SH-SY5Y (cell line): Measurements from ENCODE around the gene GFI1.

ENCODE experiments used
- GATA2 ChIP-seq: IDR thresholded peaks from 2 replicates; pipeline ENCODE4 v1.6.1; 2011; ENCODE audit warnings: mild to moderate bottlenecking, low read depth, low read length
- GATA3 ChIP-seq: IDR thresholded peaks from 2 replicates; pipeline ENCODE4 v1.6.1; 2011; ENCODE audit warnings: low read depth, mild to moderate bottlenecking, low read length, moderate library complexity

The GFI1 gene

DNA sequence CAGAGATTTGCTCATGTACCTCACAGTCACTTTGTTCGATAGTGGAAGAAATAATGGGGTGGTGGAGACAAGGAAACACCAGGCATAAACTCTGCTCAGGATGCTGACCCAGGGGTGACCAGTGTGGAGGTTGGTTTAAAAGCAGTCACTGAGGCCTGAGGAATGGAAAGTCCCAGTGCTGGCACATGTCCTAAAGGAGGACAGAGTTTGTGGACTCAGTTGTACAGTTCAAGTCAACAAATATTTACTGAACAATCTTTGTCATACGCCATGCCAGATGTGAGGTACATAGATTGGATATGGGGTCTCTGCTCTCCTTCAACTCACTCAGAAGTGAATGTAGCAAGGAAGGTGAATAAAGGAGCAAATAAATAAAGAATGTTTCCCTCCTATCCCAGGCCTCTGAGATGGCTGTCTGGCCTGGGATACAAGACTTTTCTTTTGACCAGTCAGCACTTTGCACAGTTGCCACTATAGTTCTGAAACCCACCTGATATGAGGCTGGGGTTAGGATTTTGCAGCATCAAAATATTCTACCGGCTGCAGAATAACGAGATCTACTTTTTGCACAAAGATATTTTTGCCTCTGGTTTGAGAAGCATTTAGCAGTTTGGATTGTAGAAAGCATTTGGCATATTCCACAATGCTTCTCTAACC, 7.9 kb upstream of the GFI1 start:
- no peak for TF ChIP-seq GATA2
- TF ChIP-seq GATA3, result no peak

DNA sequence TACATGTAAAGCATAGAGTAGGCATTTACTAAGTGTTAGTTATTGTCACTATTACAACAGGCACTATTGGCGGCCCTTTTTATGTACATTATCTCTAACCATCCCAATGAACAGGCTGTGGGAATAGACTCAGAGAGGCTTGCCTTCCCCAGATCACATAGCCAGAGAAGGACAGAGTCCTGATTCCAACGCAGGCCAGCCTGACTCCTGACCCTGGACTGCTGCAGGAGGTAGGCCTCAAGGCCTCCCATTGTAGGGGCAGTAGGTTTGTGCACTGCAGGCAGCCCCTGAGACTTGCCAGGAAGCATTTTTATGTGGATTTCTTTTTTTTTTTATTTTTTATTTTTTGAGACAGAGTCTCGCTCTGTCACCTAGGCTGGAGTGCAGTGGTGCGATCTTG, 6.4 kb upstream of the GFI1 start:
- TF ChIP-seq GATA3 (no peak), GATA2 (no peak)

DNA sequence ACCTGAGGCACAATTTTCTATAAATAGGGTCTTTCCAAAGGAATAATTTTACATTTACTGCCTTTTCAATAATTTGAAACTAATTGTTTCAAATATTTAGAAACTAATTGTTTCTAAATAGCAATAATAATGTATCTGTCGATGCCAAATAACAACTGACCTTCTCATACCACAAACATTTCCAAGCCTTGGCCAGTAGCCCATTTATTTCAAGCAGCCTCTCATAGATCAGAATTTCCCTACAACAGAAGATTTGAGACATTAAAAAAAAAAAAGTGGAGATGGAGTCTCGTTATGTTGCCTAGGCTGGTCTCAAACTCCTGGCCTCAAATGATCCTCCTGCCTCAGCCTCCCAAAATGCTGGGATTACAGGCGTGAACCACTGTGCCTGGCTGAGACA, 2.1 kb upstream of the GFI1 start:
- no peak for TF ChIP-seq GATA3
- TF ChIP-seq GATA2, result no peak

DNA sequence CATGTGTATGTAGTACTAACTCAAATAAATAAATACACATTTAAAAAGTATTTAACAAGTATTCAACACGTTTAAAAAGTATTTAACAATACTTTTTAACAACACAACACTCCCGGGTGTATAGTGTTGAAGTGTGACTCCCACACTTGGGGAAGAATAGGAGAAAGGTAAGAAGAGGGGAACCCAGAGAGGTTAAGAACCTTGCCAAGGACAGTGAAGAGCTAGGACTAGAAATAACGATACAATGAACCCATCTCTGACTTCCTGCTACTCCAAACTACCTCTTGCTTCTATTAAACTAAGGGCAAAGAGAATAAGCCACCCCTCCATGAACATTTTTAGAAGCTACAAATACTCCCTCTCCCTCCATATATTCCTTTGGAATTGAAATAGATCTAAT, 1.7 kb upstream of the GFI1 start:
- TF ChIP-seq GATA3 (no peak), GATA2 (no peak)

DNA sequence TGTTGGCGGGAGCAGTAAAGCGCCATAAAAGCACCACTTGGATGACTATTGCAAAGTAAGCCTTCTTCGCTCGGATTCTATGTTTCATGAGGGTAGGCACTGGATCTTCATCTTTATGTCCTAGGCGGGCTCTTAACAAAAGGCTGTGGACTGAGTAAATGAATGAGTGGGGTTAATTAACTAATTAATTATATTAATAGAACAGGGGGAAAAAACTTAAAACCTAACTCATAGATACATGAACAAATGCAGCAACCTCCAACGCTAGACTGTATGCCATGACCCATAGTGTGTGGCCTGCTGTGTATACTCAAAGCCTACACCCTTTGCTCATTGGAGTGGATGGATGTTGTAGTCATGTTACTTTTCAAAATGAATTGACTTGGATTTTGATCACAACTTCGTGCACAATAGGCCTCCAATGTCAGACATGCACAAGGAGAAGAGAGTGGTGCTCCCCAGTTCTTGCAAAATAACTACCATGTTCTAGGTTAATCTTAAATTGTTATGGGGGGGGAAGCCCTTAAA, 417 bp upstream of the GFI1 start:
- TF ChIP-seq GATA2, result no peak
- no peak for TF ChIP-seq GATA3

DNA sequence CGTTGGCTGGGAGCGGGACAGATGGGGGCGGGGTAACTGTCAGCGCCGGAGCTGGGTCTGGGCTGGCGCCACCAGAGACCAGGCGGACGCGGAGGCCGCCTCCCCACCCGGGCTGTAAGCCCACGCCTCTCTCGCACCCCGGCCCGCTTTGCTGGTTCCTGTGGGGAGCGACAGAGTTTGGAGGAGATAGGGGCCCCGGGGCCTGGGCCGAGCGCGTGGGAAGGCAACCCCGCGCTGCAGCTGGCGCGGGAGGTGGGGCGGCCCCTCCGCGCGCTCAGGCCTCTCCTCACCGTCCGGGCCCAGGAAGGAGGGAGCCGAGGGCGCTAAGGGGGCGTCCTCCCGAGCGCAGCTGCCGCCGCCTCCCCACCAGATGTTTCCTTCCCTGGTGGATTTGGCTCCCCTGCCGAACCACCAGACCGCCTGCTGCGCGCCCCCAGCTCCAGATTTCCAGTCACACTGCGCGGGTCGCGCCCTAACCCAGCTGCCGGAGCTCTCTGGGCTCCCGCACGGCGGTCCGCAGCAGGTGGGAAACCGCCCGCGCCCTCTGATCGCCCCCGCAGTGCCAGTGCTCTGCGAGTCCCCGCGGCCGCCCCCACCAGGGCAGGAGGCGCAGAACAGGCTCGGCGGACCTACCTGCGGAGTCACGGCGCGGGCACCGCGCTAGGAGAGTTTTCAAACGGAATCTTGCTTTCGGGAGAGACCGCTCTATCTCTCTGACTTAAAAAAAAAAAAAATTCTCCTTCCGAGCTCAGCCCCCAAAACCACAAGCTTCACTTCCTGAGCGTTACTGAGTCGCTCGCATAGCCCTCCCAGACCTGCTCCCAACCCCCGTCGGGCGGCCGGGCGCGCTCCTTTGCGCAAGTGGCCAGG, 1.1 kb downstream of the GFI1 start:
- TF ChIP-seq GATA3 (no peak), GATA2 (no peak)

DNA sequence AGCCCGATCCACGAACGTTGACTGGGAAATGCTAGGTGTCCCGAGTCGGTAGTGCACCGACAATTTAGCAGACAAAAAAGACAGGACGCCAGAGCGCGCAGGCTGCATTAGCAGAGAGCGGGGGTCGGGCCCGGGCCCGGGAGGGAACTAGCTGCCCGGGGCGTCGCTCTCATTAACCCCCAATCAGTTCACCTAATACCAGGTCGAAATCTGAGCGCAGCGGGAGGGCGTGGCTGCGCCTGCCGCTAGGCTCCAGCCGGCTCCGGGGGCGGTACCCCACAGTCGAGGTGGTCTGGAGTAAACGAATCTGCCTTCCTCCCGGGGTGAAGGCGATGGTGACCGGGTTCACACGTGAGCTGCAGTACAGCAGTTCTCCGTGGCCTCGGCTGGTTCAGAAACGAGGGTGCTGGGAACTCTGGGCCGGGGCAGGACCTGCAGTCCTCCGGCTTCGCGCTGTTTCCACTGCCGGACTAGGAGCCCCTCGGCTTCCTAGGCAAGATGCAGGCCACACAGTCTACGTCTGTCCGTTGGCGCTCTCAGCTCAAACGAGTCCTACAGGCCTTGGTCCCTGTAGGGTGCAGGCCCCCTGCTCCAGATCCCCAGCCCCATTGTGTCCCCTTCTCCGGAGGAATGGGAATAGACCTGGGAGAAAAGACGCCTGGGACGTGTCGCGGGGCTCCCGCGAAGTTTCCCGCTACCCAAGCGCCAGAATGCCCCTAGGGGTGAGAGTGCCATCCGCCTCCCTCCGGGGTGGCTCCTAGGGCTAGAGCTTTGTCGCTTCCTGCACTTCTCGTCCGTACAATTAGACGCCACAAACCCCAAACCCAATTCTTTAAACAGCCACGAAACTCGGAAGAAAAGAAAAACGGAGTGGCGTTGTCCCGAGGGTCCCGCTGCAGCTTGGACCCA, 2.0 kb downstream of the GFI1 start:
- TF ChIP-seq GATA3 (no peak), GATA2 (no peak)

DNA sequence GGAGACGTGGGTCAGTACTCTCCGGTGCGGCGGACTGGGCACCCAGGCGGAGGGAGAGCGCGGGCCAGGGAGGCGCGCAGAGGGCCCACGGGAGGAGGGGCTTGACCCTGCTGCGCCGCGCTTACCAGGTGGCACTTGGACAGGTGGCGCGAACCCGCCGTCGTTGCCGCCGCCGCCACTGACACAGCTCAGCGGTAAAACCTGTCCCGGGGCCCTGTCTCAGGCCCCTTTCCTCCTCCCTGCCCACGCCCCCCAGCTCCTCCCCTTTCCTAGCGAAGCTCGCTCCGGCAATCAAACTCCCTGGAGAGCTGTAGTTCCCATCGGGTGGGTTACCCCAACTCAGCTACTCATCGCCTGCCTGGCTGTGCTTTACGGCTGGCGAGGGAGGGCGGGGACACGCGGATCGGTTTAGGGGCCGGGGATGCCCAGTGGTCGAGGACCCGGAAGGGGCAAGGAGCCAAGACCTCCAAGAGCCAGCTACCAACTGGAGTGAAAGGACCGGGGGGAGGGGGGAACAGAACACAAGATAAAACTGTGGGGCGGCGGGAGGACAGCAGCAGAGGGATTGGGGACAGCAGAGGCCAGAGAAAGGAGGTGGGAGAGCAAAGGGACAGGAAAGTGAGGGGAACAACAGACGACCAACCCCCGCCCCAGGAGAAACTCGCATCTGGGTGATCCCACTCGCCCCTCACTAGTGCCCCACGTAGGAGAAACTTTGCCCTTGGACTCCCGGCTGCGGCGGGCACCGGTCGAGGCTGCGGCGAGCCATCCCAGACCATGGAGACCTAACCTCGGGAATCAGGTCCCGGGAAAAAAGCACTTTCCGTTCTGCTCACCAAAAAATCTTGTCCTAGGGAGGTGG, 2.9 kb downstream of the GFI1 start:
- no peak for TF ChIP-seq GATA3
- TF ChIP-seq GATA2, result no peak

DNA sequence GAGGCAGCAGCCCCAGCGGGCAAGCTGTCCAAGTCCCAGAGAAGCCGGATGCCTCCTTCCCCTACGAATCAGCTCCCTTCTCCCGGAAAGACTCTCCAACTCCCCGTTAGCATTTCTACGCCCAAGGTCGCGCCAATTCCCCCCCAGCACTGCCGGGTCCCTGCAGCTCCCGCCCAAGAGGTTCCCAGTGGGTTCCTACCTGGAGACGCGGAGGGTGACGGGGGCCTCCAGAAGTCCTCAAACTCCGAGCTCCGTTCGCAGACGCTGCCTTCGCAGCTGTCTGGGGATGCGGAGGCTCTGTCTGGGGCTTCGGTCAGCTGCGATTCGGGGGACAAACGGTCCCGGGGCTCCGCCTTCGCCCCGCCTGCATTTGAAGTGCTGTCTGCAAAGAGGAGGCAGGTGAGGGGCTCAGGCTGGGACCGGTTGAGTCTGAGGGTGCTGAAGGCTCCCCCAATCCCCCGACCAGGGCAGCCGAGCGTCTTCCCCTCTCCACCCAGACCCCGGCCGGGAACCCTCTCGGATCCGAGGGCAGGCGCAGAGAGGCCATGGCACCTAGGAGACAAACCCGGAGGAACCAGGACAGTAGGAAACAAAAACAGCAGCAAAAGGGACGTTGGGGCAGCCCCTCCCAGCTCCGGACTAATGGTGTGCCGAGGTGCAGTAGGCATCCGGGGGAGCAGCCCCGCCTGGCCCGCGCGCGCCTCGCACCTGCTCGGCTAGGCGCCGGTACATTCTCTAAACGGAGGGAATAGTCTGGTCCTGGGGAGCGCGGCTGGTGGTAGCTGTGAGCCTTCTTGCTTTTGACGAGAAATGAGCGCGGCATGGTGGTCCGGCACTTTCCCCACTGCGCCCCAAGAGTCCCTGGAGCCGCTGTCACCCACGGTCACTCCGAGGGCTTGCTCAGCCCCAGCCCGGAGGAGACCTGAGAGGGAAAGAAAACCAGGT, 3.8 kb downstream of the GFI1 start:
- TF ChIP-seq GATA2, result no peak
- TF ChIP-seq GATA3, result no peak

DNA sequence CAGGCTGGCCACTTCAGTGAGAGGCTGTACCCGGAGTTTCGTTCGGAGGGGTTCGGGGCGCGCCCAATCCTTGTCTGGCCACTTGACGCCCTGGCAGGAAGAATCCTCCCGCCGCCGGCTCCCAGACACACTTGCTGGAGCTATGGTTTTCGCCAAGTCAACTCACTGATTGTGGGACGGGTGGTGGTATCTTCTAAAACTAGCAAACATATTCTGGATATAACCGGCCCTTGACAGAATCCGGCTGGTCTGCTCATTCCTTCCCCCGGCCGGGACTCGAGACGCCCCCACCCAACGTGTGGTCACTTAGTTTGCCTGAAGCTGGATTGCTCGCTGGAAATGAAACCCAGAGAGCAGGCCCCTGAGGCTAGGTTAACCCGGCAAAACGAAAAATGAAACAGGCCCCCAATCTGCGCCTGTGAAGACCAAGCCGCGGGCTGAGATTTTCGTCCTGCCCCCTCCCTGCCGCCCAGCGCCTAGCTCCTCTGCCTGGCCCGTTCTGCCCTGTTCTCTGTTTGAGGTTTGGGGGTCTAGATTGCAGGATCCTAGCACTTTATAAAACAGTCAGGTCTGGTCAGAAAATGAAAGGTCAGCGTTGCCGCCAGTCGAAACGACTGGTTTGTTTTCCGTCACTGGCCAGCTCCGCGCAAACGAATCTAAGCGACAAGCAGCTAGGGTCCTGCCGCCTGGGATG, 4.6 kb downstream of the GFI1 start:
- TF ChIP-seq GATA2 (no peak), GATA3 (no peak)

DNA sequence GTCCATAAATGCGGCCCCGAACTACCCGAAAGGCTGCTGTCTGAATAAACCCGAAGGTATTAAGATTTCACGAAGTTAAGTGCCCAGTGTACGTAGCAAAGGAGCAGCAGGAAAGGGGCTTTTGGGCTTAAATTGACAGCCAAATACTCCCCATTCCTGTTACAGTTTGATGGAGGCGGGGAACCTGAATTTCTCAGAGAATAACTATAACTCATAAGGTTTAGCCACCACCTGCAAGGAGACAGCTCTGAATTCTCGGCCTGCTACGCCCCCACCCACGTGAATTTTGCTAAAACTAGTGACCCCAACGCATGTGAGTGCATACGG, 5.2 kb downstream of the GFI1 start:
- no peak for TF ChIP-seq GATA3
- TF ChIP-seq GATA2, result no peak
